OCI-LY1 (cell line): ENCODE results near the gene COA6.

Experiments
- H2AFZ ChIP-seq: fragments of 200-600 bp; sonication (generic), shearing (Covaris generic); 2 replicates; pipeline ENCODE4 v1.6.0; 2014; ENCODE audit warnings: antibody characterized with exemption, mild to moderate bottlenecking, low read length
- H3F3A ChIP-seq: fragments of 200-600 bp; sonication (generic), shearing (Covaris generic); 2 replicates; pipeline ENCODE4 v1.6.0; 2014; ENCODE audit warnings: mild to moderate bottlenecking, antibody characterized with exemption, low read length, moderate library complexity; ENCODE audit not compliant: insufficient read depth
- H3K27ac ChIP-seq: fragments of 200-600 bp; sonication (generic); 2 replicates; pipeline ENCODE4 v1.5.1; 2014; ENCODE audit warnings: low read length, mixed run types, mild to moderate bottlenecking, low read depth; ENCODE audit not compliant: poor library complexity, severe bottlenecking
- H3K27me3 ChIP-seq: fragments of 200-600 bp; sonication (generic); 2 replicates; pipeline ENCODE4 v1.6.0; 2014; ENCODE audit warnings: antibody characterized with exemption, mild to moderate bottlenecking, low read length, moderate library complexity; ENCODE audit not compliant: insufficient read depth
- H3K36me3 ChIP-seq: fragments of 200-600 bp; sonication (generic); 2 replicates; pipeline ENCODE4 v1.6.1; 2014; ENCODE audit warnings: mild to moderate bottlenecking, antibody characterized with exemption, low read length, moderate library complexity, mixed read lengths; ENCODE audit not compliant: insufficient read depth
- H3K4me1 ChIP-seq: fragments of 200-600 bp; sonication (generic); 2 replicates; pipeline ENCODE4 v1.5.1; 2014; ENCODE audit warnings: mild to moderate bottlenecking, low read length, moderate library complexity; ENCODE audit not compliant: insufficient read depth, severe bottlenecking
- H3K4me2 ChIP-seq: fragments of 200-600 bp; sonication (generic), shearing (Covaris generic); 2 replicates; pipeline ENCODE4 v1.6.1; 2014; ENCODE audit warnings: low read length
- H3K4me3 ChIP-seq: fragments of 200-600 bp; sonication (generic); 2 replicates; pipeline ENCODE4 v1.5.1; 2014; ENCODE audit warnings: low read length, low read depth, mild to moderate bottlenecking, mixed read lengths; ENCODE audit not compliant: poor library complexity, severe bottlenecking
- H3K79me2 ChIP-seq: fragments of 200-600 bp; shearing (Covaris generic); 2 replicates; pipeline ENCODE4 v1.6.1; 2016; ENCODE audit warnings: mixed run types, low read length, mixed read lengths; ENCODE audit not compliant: insufficient read depth
- H3K9ac ChIP-seq: fragments of 200-600 bp; sonication (generic), shearing (Covaris generic); 2 replicates; pipeline ENCODE4 v1.6.1; 2014; ENCODE audit warnings: mild to moderate bottlenecking, low read length, mixed read lengths
- H3K9me2 ChIP-seq: fragments of 200-600 bp; sonication (generic), shearing (Covaris generic); 2 replicates; pipeline ENCODE4 v1.6.1; 2014; ENCODE audit warnings: low read depth, mild to moderate bottlenecking, low read length, mixed read lengths
- H3K9me3 ChIP-seq: fragments of 200-600 bp; shearing (Covaris generic); 2 replicates; pipeline ENCODE4 v1.6.1; 2014; ENCODE audit warnings: low read length, mixed read lengths
- H4K20me1 ChIP-seq: fragments of 200-600 bp; sonication (generic), shearing (Covaris generic); 2 replicates; pipeline ENCODE4 v1.6.0; 2016; ENCODE audit warnings: mild to moderate bottlenecking, low read length; ENCODE audit not compliant: insufficient read depth
- EZH2 ChIP-seq: fragments of 200-600 bp; sonication (generic), shearing (Covaris generic); IDR thresholded peaks from 2 replicates; pipeline ENCODE4 v1.8.0; 2017; ENCODE audit warnings: borderline replicate concordance, mixed run types, mild to moderate bottlenecking, antibody characterized with exemption, low read length, moderate library complexity, mixed read lengths
- TF ChIP-seq, protein P1 (sequence below): fragments of 200-600 bp; sonication (generic), shearing (Covaris generic); IDR thresholded peaks from 2 replicates; pipeline ENCODE4 v1.5.1; 2017; ENCODE audit warnings: mild to moderate bottlenecking, antibody characterized with exemption, low read length, moderate library complexity, mixed read lengths

Gene COA6

DNA sequence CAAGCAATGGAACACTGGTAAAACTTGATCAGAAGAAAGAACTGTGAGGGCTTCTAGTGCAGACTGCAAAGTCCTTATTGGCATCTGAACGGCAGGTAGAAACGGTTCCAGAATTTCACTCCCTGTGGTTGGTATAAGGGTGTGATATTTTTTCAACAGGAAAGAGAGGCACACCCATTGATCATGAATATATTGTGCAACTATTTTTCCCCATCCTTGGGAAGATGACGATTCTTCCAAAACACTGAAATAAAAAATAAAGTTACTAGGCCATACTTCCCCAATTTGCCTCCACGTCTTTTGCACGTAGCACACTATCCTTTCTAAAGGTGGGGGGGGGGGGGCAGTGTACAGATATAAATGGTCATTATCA, 56.2 kb downstream of the COA6 start:
- Histone ChIP-seq H3K79me2 (no peaks in the 10 kb centered on the region), H4K20me1 (no peaks in the 10 kb centered on the region), H3K4me2 (no peak overlapping the region), H3K9me2 (no peaks in the 10 kb centered on the region), H2AFZ (no peak overlapping the region), H3K36me3 (peaks cover 58% of the 10 kb centered on the region), H3K9me3 (no peaks in the 10 kb centered on the region), H3K9ac (no peak overlapping the region), H3F3A (no peaks in the 10 kb centered on the region), H3K4me1 (no peaks in the 10 kb centered on the region), H3K27ac (no peak overlapping the region), H3K4me3 (no peak overlapping the region), H3K27me3 (no peaks in the 10 kb centered on the region)
- TF ChIP-seq, protein P1, sequence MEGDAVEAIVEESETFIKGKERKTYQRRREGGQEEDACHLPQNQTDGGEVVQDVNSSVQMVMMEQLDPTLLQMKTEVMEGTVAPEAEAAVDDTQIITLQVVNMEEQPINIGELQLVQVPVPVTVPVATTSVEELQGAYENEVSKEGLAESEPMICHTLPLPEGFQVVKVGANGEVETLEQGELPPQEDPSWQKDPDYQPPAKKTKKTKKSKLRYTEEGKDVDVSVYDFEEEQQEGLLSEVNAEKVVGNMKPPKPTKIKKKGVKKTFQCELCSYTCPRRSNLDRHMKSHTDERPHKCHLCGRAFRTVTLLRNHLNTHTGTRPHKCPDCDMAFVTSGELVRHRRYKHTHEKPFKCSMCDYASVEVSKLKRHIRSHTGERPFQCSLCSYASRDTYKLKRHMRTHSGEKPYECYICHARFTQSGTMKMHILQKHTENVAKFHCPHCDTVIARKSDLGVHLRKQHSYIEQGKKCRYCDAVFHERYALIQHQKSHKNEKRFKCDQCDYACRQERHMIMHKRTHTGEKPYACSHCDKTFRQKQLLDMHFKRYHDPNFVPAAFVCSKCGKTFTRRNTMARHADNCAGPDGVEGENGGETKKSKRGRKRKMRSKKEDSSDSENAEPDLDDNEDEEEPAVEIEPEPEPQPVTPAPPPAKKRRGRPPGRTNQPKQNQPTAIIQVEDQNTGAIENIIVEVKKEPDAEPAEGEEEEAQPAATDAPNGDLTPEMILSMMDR, result no peak
- no peak for TF ChIP-seq EZH2

GRCh38 chr1:234430691-234431090, 57.4 kb downstream of the COA6 start:
- H3K9me3 ChIP-seq, result no peaks in the 10 kb centered on the region
- no peaks in the 10 kb centered on the region for H3K27me3 ChIP-seq
- no peak overlapping the region for H3K4me2 ChIP-seq
- H4K20me1 ChIP-seq, result no peaks in the 10 kb centered on the region
- H3K9me2 ChIP-seq, result no peaks in the 10 kb centered on the region
- no peaks in the 10 kb centered on the region for H3K79me2 ChIP-seq
- no peak overlapping the region for H3K9ac ChIP-seq
- no peaks in the 10 kb centered on the region for H3K4me1 ChIP-seq
- no peak overlapping the region for H2AFZ ChIP-seq
- H3K36me3 ChIP-seq, result peaks cover 55% of the 10 kb centered on the region
- H3K4me3 ChIP-seq, result no peak overlapping the region
- H3F3A ChIP-seq, result no peaks in the 10 kb centered on the region
- H3K27ac ChIP-seq, result no peak overlapping the region
- no peak for TF ChIP-seq EZH2
- TF ChIP-seq, protein P1, result no peak

- Histone ChIP-seq H4K20me1 (no peaks in the 10 kb centered on the region), H3K4me1 (no peaks in the 10 kb centered on the region), H3K9me2 (no peaks in the 10 kb centered on the region), H3F3A (no peaks in the 10 kb centered on the region), H3K36me3 (peaks cover 55% of the 10 kb centered on the region), H3K4me3 (no peak overlapping the region), H2AFZ (no peak overlapping the region), H3K9me3 (no peaks in the 10 kb centered on the region), H3K79me2 (no peaks in the 10 kb centered on the region), H3K4me2 (no peak overlapping the region), H3K9ac (no peak overlapping the region), H3K27me3 (no peaks in the 10 kb centered on the region), H3K27ac (no peak overlapping the region)
- TF ChIP-seq, protein P1, result no peak
- no peak for TF ChIP-seq EZH2
Observed at GRCh38 chr1:234431255-234431654, 58.0 kb downstream of the COA6 start.
